Measurements from ENCODE around the gene PAX5.

DNA sequence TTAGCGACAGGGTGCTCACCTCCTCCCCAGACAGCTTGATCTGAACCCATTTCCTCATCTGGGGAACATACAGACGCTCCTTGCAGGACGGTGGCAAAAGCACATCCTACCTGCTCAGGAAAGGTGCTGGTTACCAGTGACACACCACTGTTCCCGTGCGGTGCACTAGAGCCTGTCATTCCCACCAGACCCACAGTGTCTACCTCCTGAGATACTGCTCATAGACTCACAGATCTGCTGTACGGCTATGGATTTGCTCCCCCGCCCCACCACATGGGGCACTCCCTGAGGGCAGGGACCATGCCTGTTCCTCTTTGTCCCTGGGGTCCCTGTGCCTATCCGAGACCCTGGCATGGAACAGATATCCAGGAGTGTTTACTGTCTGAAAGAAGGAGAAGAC is 208.9 kb downstream of the PAX5 start:
- TF ChIP-seq CTCF (IDR thresholded peaks at IDR 0.05) (no peak), POLR2A (IDR thresholded peaks at IDR 0.05) (no peak)

All from esophagus squamous epithelium (tissue), 4 donors.